Measurements from ENCODE around the gene ZFHX3.

- TF ChIP-seq EZH2 (IDR thresholded peaks at IDR 0.05; ENCODE audit: borderline replicate concordance, insufficient read depth, low read depth, low read length, poor library complexity, severe bottlenecking) (no peak), CTCF (IDR thresholded peaks at IDR 0.05) (no peak)
Observed at GRCh38 chr16:73094371-73094770, 46.4 kb upstream of the ZFHX3 start.

All from B cell (primary cell).